CD4-positive, alpha-beta T cell treated with Interleukin-12 subunit alpha and Interleukin-12 subunit beta, for 1 hour (primary cell): ENCODE results near the gene CALR.
"Not testable (repeated sequence)": the region's sequence is repeated elsewhere in the genome, so short reads cannot be mapped to it uniquely, and the experiment has no call there.

Source experiments
- DNase-seq: peaks from one replicate; pipeline ENCODE4 v3.0.0-alpha.2; 2020

CALR gene

GRCh38 chr19:12935071-12935470, 3.3 kb upstream of the CALR start:
- no peak for DNase-seq

GRCh38 chr19:12936582-12936981, 1.8 kb upstream of the CALR start:
- no peak for DNase-seq

- DNase-seq = no peak
Observed at GRCh38 chr19:12937093-12937926, 1.1 kb upstream of the CALR start.

- DNase-seq = peak; percentile 52
Observed at GRCh38 chr19:12938779-12939601, 581 bp downstream of the CALR start.

- DNase-seq = no peak
Observed at GRCh38 chr19:12939975-12940423, 1.6 kb downstream of the CALR start.

- DNase-seq = no peak
Observed at GRCh38 chr19:12940897-12941296, 2.5 kb downstream of the CALR start.

GRCh38 chr19:12943437-12944044, 5.1 kb downstream of the CALR start:
- DNase-seq = no peak

- no peak for DNase-seq
Observed at GRCh38 chr19:12944104-12944674, 5.8 kb downstream of the CALR start.

GRCh38 chr19:12945479-12946091, 7.2 kb downstream of the CALR start, which contains the start of gene RAD23A:
Gene RAD23A, plus strand, starts transcription at chr19:12945862. Its CDS starts 87 bp downstream, at chr19:12945949.
- peak; percentile 99 for DNase-seq

GRCh38 chr19:12946092-12946721, 7.8 kb downstream of the CALR start:
- DNase-seq = peak; percentile 52

GRCh38 chr19:12946731-12947496, 8.5 kb downstream of the CALR start:
- DNase-seq = no peak

- no peak for DNase-seq
Observed at GRCh38 chr19:12947702-12948611, 9.5 kb downstream of the CALR start.

- no peak for DNase-seq
Observed at GRCh38 chr19:12948612-12949362, 10.4 kb downstream of the CALR start.

GRCh38 chr19:12949363-12950283, 11.2 kb downstream of the CALR start:
- no peak for DNase-seq

GRCh38 chr19:12952050-12952449, 13.6 kb downstream of the CALR start:
- DNase-seq = not testable (repeated sequence)

- no peak for DNase-seq
Observed at GRCh38 chr19:12952488-12953137, 14.2 kb downstream of the CALR start.

GRCh38 chr19:12953138-12953798, 14.9 kb downstream of the CALR start:
- DNase-seq = no peak
